H54 (cell line): Measurements from ENCODE around the gene HAUS3.

Experiments
- DNase-seq: peaks from one replicate; pipeline ENCODE4 v3.0.0; 2011; ENCODE audit warnings: low spot score, mixed read lengths; ENCODE audit not compliant: insufficient read length
- FAIRE-seq: peaks from 3 replicates; lab custom pipeline; 2011; peaks lifted over from hg19 to GRCh38; lab: Jason Lieb, UNC
- POLR2A ChIP-seq: IDR thresholded peaks from 2 replicates; pipeline ENCODE4 v1.6.1; 2011; ENCODE audit warnings: low read depth, mild to moderate bottlenecking, low read length

The HAUS3 gene

GRCh38 chr4:2262944-2263250 is 21.0 kb upstream of the HAUS3 start:
- DNase-seq = no peak
- TF ChIP-seq POLR2A = no peak
- no peak for FAIRE-seq

- DNase-seq (peak; percentile 94), FAIRE-seq (no peak)
- TF ChIP-seq POLR2A = peak; percentile 89
These were observed 20.4 kb upstream of the HAUS3 start for GRCh38 chr4:2262145-2262943.

DNA sequence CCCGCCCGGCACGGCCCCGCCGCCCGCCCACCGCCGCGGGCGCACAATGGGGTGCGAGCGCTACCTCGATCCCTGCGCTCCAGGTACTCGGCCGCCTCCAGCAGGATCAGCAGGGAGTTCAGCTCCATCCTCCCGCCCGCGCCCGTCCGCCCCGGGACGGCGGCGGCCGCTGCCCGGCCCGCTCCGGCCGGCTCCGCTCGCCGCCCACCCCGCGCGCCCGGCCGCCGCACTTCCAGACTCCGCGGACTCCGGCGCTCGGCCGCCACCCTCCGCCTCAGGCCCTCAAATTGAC is 19.9 kb upstream of the HAUS3 start, which contains the start of gene MXD4:
Gene MXD4 (minus strand): TSS at position 257 of the 292 bp plus-strand sequence. CDS start 129 bp downstream, at position 128.
- peak; percentile 45; the same call in 1 of the 2 replicates for TF ChIP-seq POLR2A
- no peak for FAIRE-seq
- DNase-seq = peak; percentile 19

DNA sequence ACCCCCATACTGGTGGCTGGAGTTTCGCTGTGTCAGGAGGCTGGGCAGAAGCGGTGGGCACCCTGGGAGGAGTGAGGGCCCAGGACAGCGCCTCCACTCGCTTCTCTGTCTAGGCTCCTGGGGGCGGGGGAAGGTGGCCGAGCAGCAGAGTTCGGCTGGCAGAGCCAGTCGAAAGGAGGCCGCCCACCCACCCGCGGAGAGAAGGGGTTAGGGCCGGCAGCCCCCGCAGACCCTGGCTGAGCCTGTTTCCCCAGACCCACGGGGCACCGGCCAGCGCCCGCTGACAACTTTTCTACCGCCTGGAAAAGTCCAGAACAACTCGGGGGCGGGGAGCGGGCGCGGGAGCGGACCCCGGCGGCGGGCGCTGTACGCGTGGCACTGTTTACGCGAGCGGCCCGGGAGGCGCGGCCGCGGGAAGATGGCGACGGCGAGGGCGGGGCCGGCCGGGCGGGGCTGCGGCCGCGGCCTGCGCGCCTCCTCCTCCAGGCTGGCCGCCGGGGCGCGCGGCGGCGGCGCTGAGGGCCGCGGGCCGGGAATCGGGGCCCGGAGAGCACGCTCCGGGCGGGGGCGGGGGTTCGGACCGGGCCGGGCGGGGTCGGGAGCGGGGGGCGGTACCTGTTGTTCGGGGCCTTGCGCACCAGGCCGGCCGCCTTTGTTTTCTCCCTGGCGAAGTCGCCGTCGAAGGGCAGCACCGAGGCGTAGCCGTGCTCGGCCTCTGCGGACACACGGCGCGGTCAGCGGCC is 19.4 kb upstream of the HAUS3 start:
- DNase-seq (peak; percentile 40), FAIRE-seq (no peak)
- no peak for TF ChIP-seq POLR2A

- no peak for FAIRE-seq
- no peak for DNase-seq
- no peak for TF ChIP-seq POLR2A
These were observed 18.6 kb upstream of the HAUS3 start for GRCh38 chr4:2260344-2261109.

- TF ChIP-seq POLR2A = no peak
- FAIRE-seq = no peak
- DNase-seq = no peak
These were observed 17.8 kb upstream of the HAUS3 start for GRCh38 chr4:2259541-2260343.

DNA sequence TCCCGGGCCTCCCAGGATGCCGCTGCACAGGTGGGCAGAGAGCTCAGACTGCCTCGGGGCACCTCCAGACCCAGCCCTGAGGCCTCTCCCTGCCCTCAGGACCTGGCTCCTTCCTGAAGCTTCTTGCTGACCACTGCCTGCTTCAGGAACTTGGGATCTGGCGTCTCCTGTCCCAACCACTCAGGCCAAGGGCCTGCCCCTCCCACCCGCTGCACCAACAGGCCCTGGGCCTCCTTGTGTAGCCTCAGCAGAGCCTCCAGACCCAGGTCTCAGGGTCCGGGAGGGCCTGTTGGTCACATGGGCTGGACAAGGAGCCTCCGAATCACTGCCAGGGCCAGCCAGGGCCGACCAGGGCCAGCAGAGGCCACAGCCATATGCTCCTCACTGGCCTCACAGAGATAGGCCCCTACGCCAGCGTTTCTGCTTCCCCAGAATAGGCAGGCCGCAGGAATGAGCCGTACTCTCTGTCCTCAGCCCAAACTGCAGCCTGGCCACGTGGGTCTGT is 17.2 kb upstream of the HAUS3 start:
- DNase-seq (no peak), FAIRE-seq (no peak)
- no peak for TF ChIP-seq POLR2A

GRCh38 chr4:2258091-2259035 is 16.4 kb upstream of the HAUS3 start:
- DNase-seq (no peak), FAIRE-seq (no peak)
- no peak for TF ChIP-seq POLR2A

DNA sequence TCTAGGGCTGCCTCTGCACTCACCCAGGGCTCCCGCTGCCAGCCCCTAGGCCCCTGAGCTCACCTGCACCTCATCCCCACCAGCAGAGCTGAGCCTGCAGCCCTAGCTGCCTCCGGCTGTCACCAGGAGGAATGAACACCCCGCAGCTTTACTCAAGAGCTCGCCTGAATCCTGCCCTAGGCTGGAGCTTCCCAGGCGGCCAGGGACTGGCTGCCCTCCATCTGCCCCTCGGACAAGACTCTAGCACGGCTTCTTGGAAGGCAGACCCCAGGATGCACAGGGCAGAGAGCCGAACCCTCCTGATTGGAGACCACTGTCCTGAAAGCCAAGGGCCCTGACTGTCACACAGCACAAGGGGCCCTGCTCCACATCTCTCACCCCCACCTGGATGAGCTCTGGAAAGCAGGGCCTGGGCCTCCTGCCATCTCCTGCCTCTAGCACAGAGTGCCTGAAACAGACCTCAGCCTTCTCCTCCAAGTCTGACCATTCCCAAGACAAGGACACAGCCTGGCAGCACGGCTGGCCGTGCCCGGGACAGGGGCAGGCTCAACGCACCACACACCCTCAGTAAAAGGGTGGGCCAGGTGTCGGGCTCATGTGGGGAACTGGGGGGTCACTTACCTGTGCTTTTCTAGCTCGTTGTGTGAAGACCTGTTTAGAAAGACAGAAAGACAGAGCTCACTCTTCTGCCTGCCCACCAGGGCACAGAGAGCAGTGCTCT is 15.6 kb upstream of the HAUS3 start:
- FAIRE-seq (no peak), DNase-seq (no peak)
- no peak for TF ChIP-seq POLR2A

- no peak for FAIRE-seq
- TF ChIP-seq POLR2A = no peak
These were observed 14.9 kb upstream of the HAUS3 start for GRCh38 chr4:2256781-2257191.

GRCh38 chr4:2256156-2256731 is 14.3 kb upstream of the HAUS3 start:
- FAIRE-seq (no peak), DNase-seq (no peak)
- TF ChIP-seq POLR2A = no peak

More at GRCh38 chr4:2256781-2257191, 14.9 kb upstream of the HAUS3 start:
- DNase-seq = no peak
